ENCODE results near the gene EFCAB5. TPM values are rescaled to one million over a fixed set of nuclear protein-coding genes. Genes with fewer than 3 reads are reported as not detected.

EFCAB5 gene
- polyA plus RNA-seq, 1 donor from 2014 or later, result 1.0 TPM

GRCh38 chr17:29931231-29931932, 10.1 kb upstream of the EFCAB5 start:
- H3K4me3 ChIP-seq (ENCODE audit: low read length), result peak overlapping the region; percentile 72

GRCh38 chr17:29933379-29933778, 8.1 kb upstream of the EFCAB5 start:
- Histone ChIP-seq H3K27me3 (ENCODE audit: insufficient read depth, low read depth, low read length) (no peaks in the 10 kb centered on the region), H3K79me2 (replicated peaks; ENCODE audit: insufficient read depth, low read length) (peaks cover 12% of the 10 kb centered on the region), H3K4me2 (ENCODE audit: low read length) (no peak overlapping the region), H3K9me3 (ENCODE audit: low read length) (no peaks in the 10 kb centered on the region), H3K9ac (ENCODE audit: low read length) (no peak overlapping the region), H2AFZ (ENCODE audit: low read depth, low read length) (no peak overlapping the region), H3K27ac (ENCODE audit: low read length) (no peak overlapping the region), H3F3A (ENCODE audit: insufficient read depth, low read length, poor library complexity, severe bottlenecking) (peaks cover 8% of the 10 kb centered on the region), H4K20me1 (ENCODE audit: insufficient read depth) (no peaks in the 10 kb centered on the region), H3K4me3 (ENCODE audit: low read length) (no peak overlapping the region), H3K9me2 (ENCODE audit: insufficient read depth, low read length) (no peaks in the 10 kb centered on the region), H3K36me3 (ENCODE audit: insufficient read depth, low read length) (no peaks in the 10 kb centered on the region)
- TF ChIP-seq SMC3 (conservative IDR thresholded peaks at IDR 0.05; ENCODE audit: poor library complexity), result no peak
- TF ChIP-seq POLR2AphosphoS5 (IDR thresholded peaks at IDR 0.05), result no peak
- TF ChIP-seq MXI1 (conservative IDR thresholded peaks at IDR 0.05; ENCODE audit: poor library complexity, severe bottlenecking), result no peak
- no peak for TF ChIP-seq TAF1 (IDR thresholded peaks at IDR 0.05; ENCODE audit: low read depth)
- no peak for TF ChIP-seq REST (IDR thresholded peaks at IDR 0.05; ENCODE audit: borderline replicate concordance)
- TF ChIP-seq RAD21 (conservative IDR thresholded peaks at IDR 0.05), result no peak

More at GRCh38 chr17:29931231-29931932, 10.1 kb upstream of the EFCAB5 start:
- Histone ChIP-seq H3K9me2 (ENCODE audit: insufficient read depth, low read length) (no peaks in the 10 kb centered on the region), H3K9ac (ENCODE audit: low read length) (peak overlapping the region; percentile 99), H4K20me1 (ENCODE audit: insufficient read depth) (peaks cover 14% of the 10 kb centered on the region), H3K79me2 (replicated peaks; ENCODE audit: insufficient read depth, low read length) (peaks cover 32% of the 10 kb centered on the region), H3K36me3 (ENCODE audit: insufficient read depth, low read length) (no peaks in the 10 kb centered on the region), H2AFZ (ENCODE audit: low read depth, low read length) (peak overlapping the region; percentile 9), H3K27ac (ENCODE audit: low read length) (peak overlapping the region; percentile 99), H3K4me2 (ENCODE audit: low read length) (peak overlapping the region; percentile 87), H3K9me3 (ENCODE audit: low read length) (no peaks in the 10 kb centered on the region), H3K27me3 (ENCODE audit: insufficient read depth, low read depth, low read length) (no peaks in the 10 kb centered on the region), H3F3A (ENCODE audit: insufficient read depth, low read length, poor library complexity, severe bottlenecking) (peaks cover 8% of the 10 kb centered on the region)
- TF ChIP-seq EP300 (conservative IDR thresholded peaks at IDR 0.05; ENCODE audit: poor library complexity, severe bottlenecking) (peak; percentile 94), CTCF (IDR thresholded peaks at IDR 0.05; ENCODE audit: poor library complexity, severe bottlenecking) (peak; percentile 98), MXI1 (conservative IDR thresholded peaks at IDR 0.05; ENCODE audit: poor library complexity, severe bottlenecking) (peak; percentile 26), SMC3 (conservative IDR thresholded peaks at IDR 0.05; ENCODE audit: poor library complexity) (peak; percentile 98), RAD21 (conservative IDR thresholded peaks at IDR 0.05) (peak; percentile 94), POLR2AphosphoS5 (IDR thresholded peaks at IDR 0.05) (peak; percentile 84), EZH2 (IDR thresholded peaks at IDR 0.05; ENCODE audit: borderline replicate concordance, insufficient read depth, low read length, poor library complexity, severe bottlenecking) (no peak), TAF1 (IDR thresholded peaks at IDR 0.05; ENCODE audit: low read depth) (peak; percentile 33), REST (IDR thresholded peaks at IDR 0.05; ENCODE audit: borderline replicate concordance) (no peak)

Data from neural cell (in vitro differentiated cells).